GM23248 (cell line): ENCODE measurements around the gene ESRRB. TPM values are rescaled to one million over a fixed set of nuclear protein-coding genes. Genes with fewer than 3 reads are reported as not detected.

ENCODE experiments used
- DNase-seq: peaks from one replicate; pipeline ENCODE4 v3.0.0-alpha.2; 2015
- H2AFZ ChIP-seq: fragments of 200-600 bp; sonication (generic); 2 replicates; pipeline ENCODE4 v1.6.1; 2016; ENCODE audit warnings: antibody characterized with exemption
- H3F3A ChIP-seq: fragments of 200-600 bp; sonication (generic); 2 replicates; pipeline ENCODE4 v1.6.1; 2016; ENCODE audit warnings: mild to moderate bottlenecking, antibody characterized with exemption, mixed run types; ENCODE audit not compliant: insufficient read depth
- H3K27ac ChIP-seq: fragments of 200-600 bp; sonication (generic); 2 replicates; pipeline ENCODE4 v1.5.1; 2016; ENCODE audit warnings: mild to moderate bottlenecking
- H3K27me3 ChIP-seq: fragments of 200-600 bp; sonication (generic); replicated peaks from 2 replicates; pipeline ENCODE4 v1.6.1; 2016; ENCODE audit warnings: mild to moderate bottlenecking; ENCODE audit not compliant: insufficient read depth
- H3K36me3 ChIP-seq: fragments of 200-600 bp; sonication (generic); 2 replicates; pipeline ENCODE4 v1.6.1; 2016; ENCODE audit warnings: low read depth, mild to moderate bottlenecking
- H3K4me1 ChIP-seq: fragments of 200-600 bp; sonication (generic); 2 replicates; pipeline ENCODE4 v1.6.1; 2016; ENCODE audit warnings: mild to moderate bottlenecking; ENCODE audit not compliant: insufficient read depth
- H3K4me2 ChIP-seq: fragments of 200-600 bp; sonication (generic); one replicate; pipeline ENCODE4 v1.6.1; 2016; ENCODE audit warnings: mild to moderate bottlenecking; ENCODE audit not compliant: unreplicated experiment
- H3K4me3 ChIP-seq: fragments of 200-600 bp; sonication (generic); 2 replicates; pipeline ENCODE4 v1.5.1; 2016; ENCODE audit warnings: mild to moderate bottlenecking
- H3K79me2 ChIP-seq: fragments of 200-600 bp; sonication (generic); 2 replicates; pipeline ENCODE4 v1.6.1; 2016; ENCODE audit warnings: mild to moderate bottlenecking; ENCODE audit not compliant: insufficient read depth
- H3K9ac ChIP-seq: fragments of 200-600 bp; sonication (generic); 2 replicates; pipeline ENCODE4 v1.6.1; 2016; ENCODE audit warnings: mild to moderate bottlenecking
- H3K9me2 ChIP-seq: fragments of 200-600 bp; sonication (generic); 2 replicates; pipeline ENCODE4 v1.6.1; 2016; ENCODE audit warnings: mixed run types, mild to moderate bottlenecking, moderate library complexity; ENCODE audit not compliant: insufficient read depth
- H3K9me3 ChIP-seq: fragments of 200-600 bp; sonication (generic); one replicate; pipeline ENCODE4 v1.6.1; 2017; ENCODE audit warnings: low read depth
- H4K20me1 ChIP-seq: fragments of 200-600 bp; sonication (generic); 2 replicates; pipeline ENCODE4 v1.6.0; 2016; ENCODE audit not compliant: insufficient read depth
- EZH2 ChIP-seq: fragments of 200-600 bp; sonication (generic); IDR thresholded peaks from 2 replicates; pipeline ENCODE4 v1.6.1; 2018; ENCODE audit warnings: antibody characterized with exemption, mild to moderate bottlenecking; ENCODE audit not compliant: insufficient read depth, poor library complexity, severe bottlenecking
- EZH2phosphoT487 ChIP-seq: fragments of 200-600 bp; sonication (generic); IDR thresholded peaks from 2 replicates; pipeline ENCODE4 v1.6.1; 2018; ENCODE audit warnings: antibody characterized with exemption, moderate library complexity, mild to moderate bottlenecking, low read depth; ENCODE audit not compliant: insufficient read depth
- WGBS, 2 experiments: methylation state at CpG; one replicate each; pipeline ENCODE4 v1.1.6; 2015 to 2017; ENCODE audit warnings: low lambda C conversion rate in 2 of 2, low coverage in 1 of 2; ENCODE audit errors: missing lambda C conversion rate in 2 of 2; 5-methylcytosine and 5-hydroxymethylcytosine counted together
- in situ Hi-C: fragments of 300-500 bp; cut with MboI; formaldehyde crosslinking; loops from 2 replicates; pipeline ENCODE4 v1.15.0; 2020
- polyA plus RNA-seq: library from polyadenylated mRNA; unstranded; fragments of >200 nt; fragmentation: Nextera tagmentation; extraction: Ambion mirVana; gene quantifications from 2 replicates; pipeline ENCODE4 v1.2.1, GENCODE V29; 2016
- total RNA-seq: library from RNA; depleted of rRNA; stranded (reverse); fragments of >200 nt; shearing (Covaris generic); gene quantifications from 2 replicates; pipeline ENCODE4 v1.2.3, GENCODE V29; 2014

ESRRB gene
- total and polyA plus RNA-seq, 2 experiments from 2014 or later, result not detected

GRCh38 chr14:76426161-76426696, 50.3 kb downstream of the ESRRB start:
- no peak overlapping the region for H3K4me2 ChIP-seq
- no peaks in the 10 kb centered on the region for H3F3A ChIP-seq
- H3K79me2 ChIP-seq, result no peaks in the 10 kb centered on the region
- H3K36me3 ChIP-seq, result no peaks in the 10 kb centered on the region
- H3K27ac ChIP-seq, result no peak overlapping the region
- in situ Hi-C loops, result no loop called here
- no peak overlapping the region for H2AFZ ChIP-seq
- no peak overlapping the region for H3K9ac ChIP-seq
- H3K27me3 ChIP-seq, result no peaks in the 10 kb centered on the region
- WGBS, 2 experiments, result 38 to 50% methylated on average over 1 of the region's 1 CpG
- no peaks in the 10 kb centered on the region for H3K9me3 ChIP-seq
- no peaks in the 10 kb centered on the region for H3K4me1 ChIP-seq
- no peaks in the 10 kb centered on the region for H4K20me1 ChIP-seq
- no peak for DNase-seq
- no peak overlapping the region for H3K4me3 ChIP-seq
- H3K9me2 ChIP-seq, result no peaks in the 10 kb centered on the region
- no peak for TF ChIP-seq EZH2phosphoT487
- TF ChIP-seq EZH2, result no peak

- H3K9me2 ChIP-seq, result no peaks in the 10 kb centered on the region
- in situ Hi-C loops, result no loop called here
- 48 to 67% methylated on average over 7 of the region's 7 CpGs for WGBS, 2 experiments
- no peaks in the 10 kb centered on the region for H3K9me3 ChIP-seq
- no peak overlapping the region for H2AFZ ChIP-seq
- no peak overlapping the region for H3K4me2 ChIP-seq
- no peak for DNase-seq
- H3K79me2 ChIP-seq, result no peaks in the 10 kb centered on the region
- H3F3A ChIP-seq, result no peaks in the 10 kb centered on the region
- no peak for TF ChIP-seq EZH2
- TF ChIP-seq EZH2phosphoT487, result no peak
- H3K27me3 ChIP-seq, result peaks cover 10% of the 10 kb centered on the region; the same call in 1 of the 2 replicates
- no peak overlapping the region for H3K27ac ChIP-seq
- H3K36me3 ChIP-seq, result no peaks in the 10 kb centered on the region
- H3K9ac ChIP-seq, result no peak overlapping the region
- no peaks in the 10 kb centered on the region for H3K4me1 ChIP-seq
- no peaks in the 10 kb centered on the region for H4K20me1 ChIP-seq
- H3K4me3 ChIP-seq, result no peak overlapping the region
Measured at GRCh38 chr14:76428611-76429010, 52.7 kb downstream of the ESRRB start.

GRCh38 chr14:76430017-76430416, 54.1 kb downstream of the ESRRB start:
- no peak overlapping the region for H3K4me3 ChIP-seq
- no peaks in the 10 kb centered on the region for H3F3A ChIP-seq
- no peaks in the 10 kb centered on the region for H3K9me2 ChIP-seq
- H3K36me3 ChIP-seq, result no peaks in the 10 kb centered on the region
- H3K27ac ChIP-seq, result no peak overlapping the region
- H3K9me3 ChIP-seq, result no peaks in the 10 kb centered on the region
- TF ChIP-seq EZH2 (no peak), EZH2phosphoT487 (no peak)
- DNase-seq, result no peak
- H4K20me1 ChIP-seq, result no peaks in the 10 kb centered on the region
- H3K9ac ChIP-seq, result no peak overlapping the region
- H3K27me3 ChIP-seq, result peaks cover 10% of the 10 kb centered on the region; the same call in 1 of the 2 replicates
- H2AFZ ChIP-seq, result no peak overlapping the region
- H3K4me2 ChIP-seq, result no peak overlapping the region
- in situ Hi-C loops, result no loop called here
- H3K4me1 ChIP-seq, result no peaks in the 10 kb centered on the region
- no peaks in the 10 kb centered on the region for H3K79me2 ChIP-seq
- 55 to 69% methylated on average over 1 of the region's 1 CpG for WGBS, 2 experiments

- TF ChIP-seq EZH2phosphoT487 (no peak), EZH2 (no peak)
- no peaks in the 10 kb centered on the region for H4K20me1 ChIP-seq
- H3K27ac ChIP-seq, result no peak overlapping the region
- no peaks in the 10 kb centered on the region for H3K36me3 ChIP-seq
- peaks cover 10% of the 10 kb centered on the region; the same call in 1 of the 2 replicates for H3K27me3 ChIP-seq
- no peaks in the 10 kb centered on the region for H3K9me3 ChIP-seq
- WGBS, 2 experiments, result 25 to 34% methylated on average over 4 of the region's 4 CpGs
- H3K79me2 ChIP-seq, result no peaks in the 10 kb centered on the region
- no peak overlapping the region for H2AFZ ChIP-seq
- DNase-seq, result no peak
- no peaks in the 10 kb centered on the region for H3K9me2 ChIP-seq
- H3F3A ChIP-seq, result no peaks in the 10 kb centered on the region
- H3K4me2 ChIP-seq, result no peak overlapping the region
- no peak overlapping the region for H3K4me3 ChIP-seq
- in situ Hi-C loops, result no loop called here
- no peaks in the 10 kb centered on the region for H3K4me1 ChIP-seq
- no peak overlapping the region for H3K9ac ChIP-seq
Measured at GRCh38 chr14:76430475-76430980, 54.6 kb downstream of the ESRRB start.

- H3K79me2 ChIP-seq, result no peaks in the 10 kb centered on the region
- H3K4me1 ChIP-seq, result no peaks in the 10 kb centered on the region
- no peak overlapping the region for H3K4me2 ChIP-seq
- WGBS, 2 experiments, result 40 to 48% methylated on average over 8 to 9 of the region's 9 CpGs
- no peak overlapping the region for H3K27ac ChIP-seq
- H3K4me3 ChIP-seq, result no peak overlapping the region
- in situ Hi-C loops, result no loop called here
- no peaks in the 10 kb centered on the region for H3K9me3 ChIP-seq
- H3K9ac ChIP-seq, result no peak overlapping the region
- peaks cover 10% of the 10 kb centered on the region; the same call in 1 of the 2 replicates for H3K27me3 ChIP-seq
- no peaks in the 10 kb centered on the region for H4K20me1 ChIP-seq
- no peaks in the 10 kb centered on the region for H3F3A ChIP-seq
- no peak for DNase-seq
- H3K9me2 ChIP-seq, result no peaks in the 10 kb centered on the region
- no peak for TF ChIP-seq EZH2
- no peak for TF ChIP-seq EZH2phosphoT487
- H3K36me3 ChIP-seq, result no peaks in the 10 kb centered on the region
- no peak overlapping the region for H2AFZ ChIP-seq
Measured at GRCh38 chr14:76431538-76431937, 55.6 kb downstream of the ESRRB start.
